Measurements from ENCODE around the gene KLF2. TPM values are rescaled to one million over a fixed set of nuclear protein-coding genes. Genes with fewer than 3 reads are reported as not detected.

Gene KLF2
- total RNA-seq, 2 donors from 2014 or later, result 3.4 to 6.7 TPM

GRCh38 chr19:16320987-16321386, 3.6 kb upstream of the KLF2 start:
- no peak overlapping the region for H3K4me3 Mint-ChIP-seq
- no peak for ATAC-seq
- no peaks in the 10 kb centered on the region for H3K36me3 Mint-ChIP-seq
- peaks cover 1 to 9% of the 10 kb centered on the region in 2 donors for H3K4me1 Mint-ChIP-seq (ENCODE audit: low read depth in 2 of 2)
- no peaks in the 10 kb centered on the region for H3K9me3 Mint-ChIP-seq
- peaks cover 0 to 10% of the 10 kb centered on the region in 2 donors for H3K27me3 Mint-ChIP-seq
- H3K27ac Mint-ChIP-seq, result no peak overlapping the region
- DNase-seq (ENCODE audit: low spot score), result no peak

- Mint-ChIP-seq H3K27me3 (peaks cover 0 to 11% of the 10 kb centered on the region in 2 donors), H3K27ac (no peak overlapping the region), H3K36me3 (no peaks in the 10 kb centered on the region), H3K9me3 (no peaks in the 10 kb centered on the region), H3K4me1 (ENCODE audit: low read depth in 2 of 2) (peaks cover 31 to 32% of the 10 kb centered on the region in 2 donors), H3K4me3 (peak overlapping the region; percentile 27)
- DNase-seq (ENCODE audit: low spot score) (no peak), ATAC-seq (peak in 1 of 2 donors; percentile 11)
Observed at GRCh38 chr19:16325161-16325527, 518 bp downstream of the KLF2 start.

- H3K4me1 Mint-ChIP-seq (ENCODE audit: low read depth in 2 of 2), result peaks cover 36 to 37% of the 10 kb centered on the region in 2 donors
Observed at GRCh38 chr19:16325641-16326400, 1.2 kb downstream of the KLF2 start.

GRCh38 chr19:16326401-16327168, 2.0 kb downstream of the KLF2 start:
- Mint-ChIP-seq H3K27me3 (peaks cover 0 to 11% of the 10 kb centered on the region in 2 donors), H3K36me3 (no peaks in the 10 kb centered on the region)
- no peak for ATAC-seq

More at GRCh38 chr19:16325641-16326400, 1.2 kb downstream of the KLF2 start:
- Mint-ChIP-seq H3K27ac (peak overlapping the region; percentile 62 to 78), H3K27me3 (peaks cover 0 to 11% of the 10 kb centered on the region in 2 donors), H3K9me3 (no peaks in the 10 kb centered on the region), H3K36me3 (no peaks in the 10 kb centered on the region), H3K4me3 (peak overlapping the region; percentile 79)
- ATAC-seq, result no peak
- no peak for DNase-seq (ENCODE audit: low spot score)

GRCh38 chr19:16327169-16327475, 2.5 kb downstream of the KLF2 start:
- Mint-ChIP-seq H3K36me3 (no peaks in the 10 kb centered on the region), H3K27me3 (peaks cover 0 to 8% of the 10 kb centered on the region in 2 donors), H3K9me3 (no peaks in the 10 kb centered on the region), H3K4me3 (peak overlapping the region; percentile 79), H3K4me1 (ENCODE audit: low read depth in 2 of 2) (peaks cover 42 to 47% of the 10 kb centered on the region in 2 donors), H3K27ac (peak overlapping the region; percentile 48 to 82)
- no peak for DNase-seq (ENCODE audit: low spot score)
- ATAC-seq, result no peak

More at GRCh38 chr19:16326401-16327168, 2.0 kb downstream of the KLF2 start:
- Mint-ChIP-seq H3K4me3 (peak overlapping the region; percentile 79), H3K4me1 (ENCODE audit: low read depth in 2 of 2) (peaks cover 41 to 43% of the 10 kb centered on the region in 2 donors), H3K9me3 (no peaks in the 10 kb centered on the region), H3K27ac (peak overlapping the region; percentile 62 to 78)
- DNase-seq (ENCODE audit: low spot score), result no peak

- Mint-ChIP-seq H3K9me3 (no peaks in the 10 kb centered on the region), H3K4me1 (ENCODE audit: low read depth in 2 of 2) (peaks cover 42 to 47% of the 10 kb centered on the region in 2 donors), H3K36me3 (no peaks in the 10 kb centered on the region), H3K4me3 (peak overlapping the region; percentile 79), H3K27me3 (peaks cover 0 to 8% of the 10 kb centered on the region in 2 donors), H3K27ac (peak overlapping the region; percentile 48 to 82)
- ATAC-seq (no peak), DNase-seq (ENCODE audit: low spot score) (no peak)
Observed at GRCh38 chr19:16327501-16327900, 2.9 kb downstream of the KLF2 start.

GRCh38 chr19:16327911-16328823, 3.5 kb downstream of the KLF2 start:
- Mint-ChIP-seq H3K27ac (peak overlapping the region; percentile 48 to 82), H3K36me3 (no peaks in the 10 kb centered on the region), H3K4me3 (peak overlapping the region; percentile 79), H3K27me3 (peaks cover 0 to 5% of the 10 kb centered on the region in 2 donors), H3K9me3 (no peaks in the 10 kb centered on the region), H3K4me1 (ENCODE audit: low read depth in 2 of 2) (peaks cover 42 to 47% of the 10 kb centered on the region in 2 donors)
- ATAC-seq (peak; percentile 28 to 51), DNase-seq (ENCODE audit: low spot score) (peak; percentile 86)

GRCh38 chr19:16328824-16329482, 4.3 kb downstream of the KLF2 start:
- Mint-ChIP-seq H3K27ac (peak overlapping the region; percentile 48 to 82), H3K4me1 (ENCODE audit: low read depth in 2 of 2) (peaks cover 42 to 47% of the 10 kb centered on the region in 2 donors)
- ATAC-seq, result no peak

GRCh38 chr19:16330368-16330801, 5.8 kb downstream of the KLF2 start:
- H3K4me3 Mint-ChIP-seq, result peak overlapping the region; percentile 54
- peak overlapping the region; percentile 48 to 82 for H3K27ac Mint-ChIP-seq
- DNase-seq (ENCODE audit: low spot score), result peak; percentile 96
- H3K36me3 Mint-ChIP-seq, result no peaks in the 10 kb centered on the region
- peaks cover 48 to 58% of the 10 kb centered on the region in 2 donors for H3K4me1 Mint-ChIP-seq (ENCODE audit: low read depth in 2 of 2)
- peak; percentile 91 to 92 for ATAC-seq
- peaks cover 0 to 7% of the 10 kb centered on the region in 2 donors for H3K27me3 Mint-ChIP-seq
- no peaks in the 10 kb centered on the region for H3K9me3 Mint-ChIP-seq

More at GRCh38 chr19:16328824-16329482, 4.3 kb downstream of the KLF2 start:
- no peaks in the 10 kb centered on the region for H3K36me3 Mint-ChIP-seq
- no peaks in the 10 kb centered on the region for H3K9me3 Mint-ChIP-seq
- H3K4me3 Mint-ChIP-seq, result peak overlapping the region; percentile 79
- DNase-seq (ENCODE audit: low spot score), result no peak
- H3K27me3 Mint-ChIP-seq, result peaks cover 0 to 5% of the 10 kb centered on the region in 2 donors

- H3K9me3 Mint-ChIP-seq, result no peaks in the 10 kb centered on the region
- peaks cover 0 to 6% of the 10 kb centered on the region in 2 donors for H3K27me3 Mint-ChIP-seq
- H3K36me3 Mint-ChIP-seq, result no peaks in the 10 kb centered on the region
- ATAC-seq (no peak), DNase-seq (ENCODE audit: low spot score) (no peak)
- H3K4me3 Mint-ChIP-seq, result peak overlapping the region; percentile 50
- peak overlapping the region; percentile 63 to 75 for H3K27ac Mint-ChIP-seq
- H3K4me1 Mint-ChIP-seq (ENCODE audit: low read depth in 2 of 2), result peaks cover 46 to 57% of the 10 kb centered on the region in 2 donors
Observed at GRCh38 chr19:16330806-16331690, 6.4 kb downstream of the KLF2 start.

- H3K4me3 Mint-ChIP-seq, result no peak overlapping the region
- ATAC-seq (no peak), DNase-seq (ENCODE audit: low spot score) (no peak)
- peaks cover 0 to 2% of the 10 kb centered on the region in 2 donors for H3K27me3 Mint-ChIP-seq
- H3K9me3 Mint-ChIP-seq, result no peaks in the 10 kb centered on the region
- peak overlapping the region in 1 of 2 donors; percentile 17 for H3K27ac Mint-ChIP-seq
- H3K4me1 Mint-ChIP-seq (ENCODE audit: low read depth in 2 of 2), result peaks cover 54 to 60% of the 10 kb centered on the region in 2 donors
- H3K36me3 Mint-ChIP-seq, result no peaks in the 10 kb centered on the region
Observed at GRCh38 chr19:16333001-16333586, 8.5 kb downstream of the KLF2 start.

- H3K36me3 Mint-ChIP-seq, result no peaks in the 10 kb centered on the region
- no peaks in the 10 kb centered on the region for H3K9me3 Mint-ChIP-seq
- H3K4me3 Mint-ChIP-seq, result peak overlapping the region; percentile 11
- H3K27ac Mint-ChIP-seq, result peak overlapping the region; percentile 17 to 58
- peaks cover 54 to 59% of the 10 kb centered on the region in 2 donors for H3K4me1 Mint-ChIP-seq (ENCODE audit: low read depth in 2 of 2)
- H3K27me3 Mint-ChIP-seq, result peaks cover 0 to 2% of the 10 kb centered on the region in 2 donors
- DNase-seq (ENCODE audit: low spot score) (no peak), ATAC-seq (no peak)
Observed at GRCh38 chr19:16334411-16334810, 9.8 kb downstream of the KLF2 start.

Data from natural killer cell treated with Interleukin-12 subunit alpha and Interleukin-12 subunit beta and Interleukin-15 and Interleukin-18, amount 100 ng/mL, for 72 hours (primary cell).